HepG2 (cell line): ENCODE measurements around the gene SPAG7. TPM values are rescaled to one million over a fixed set of nuclear protein-coding genes. Genes with fewer than 3 reads are reported as not detected.

Experiments used
- ARNT ChIP-seq: fragments of 450-650 bp; IDR thresholded peaks from 2 replicates; pipeline ENCODE4 v1.6.1; 2017
- CHCHD3 ChIP-seq: sonication (generic); formaldehyde crosslinking; IDR thresholded peaks from 2 replicates; pipeline ENCODE4 v1.8.0; 2022; ENCODE audit warnings: mild to moderate bottlenecking, missing genetic modification reagents, moderate library complexity
- HNRNPL ChIP-seq: fragments of 200-400 bp; formaldehyde crosslinking; IDR thresholded peaks from 2 replicates; pipeline ENCODE4 v1.6.1; 2017; ENCODE audit warnings: mild to moderate bottlenecking, low read depth, low read length
- HOXA5 ChIP-seq: sonication (generic); formaldehyde crosslinking; IDR thresholded peaks from 2 replicates; pipeline ENCODE4 v1.4.0; 2020; ENCODE audit warnings: missing genetic modification reagents
- KDM2A ChIP-seq: sonication (generic); formaldehyde crosslinking; IDR thresholded peaks from 2 replicates; pipeline ENCODE4 v1.4.0; 2020; ENCODE audit warnings: low read depth, missing genetic modification reagents, borderline replicate concordance
- MAF1 ChIP-seq: sonication (generic); formaldehyde crosslinking; IDR thresholded peaks from 2 replicates; pipeline ENCODE4 v1.5.0; 2020; ENCODE audit warnings: missing genetic modification reagents, borderline replicate concordance
- MAZ ChIP-seq, 2 experiments: sonication (generic) in 1 of 2; formaldehyde crosslinking in 1 of 2; IDR thresholded peaks; 2 replicates each; pipeline versions ENCODE4 v1.5.0 to v1.6.1; 2012 to 2020; ENCODE audit warnings: low read depth in 2 of 2, mild to moderate bottlenecking in 2 of 2, borderline replicate concordance in 1 of 2, improper control_type of control experiment in 1 of 2, low read length in 1 of 2, missing genetic modification reagents in 1 of 2, moderate library complexity in 1 of 2
- NR2C2 ChIP-seq: sonication (generic); formaldehyde crosslinking; IDR thresholded peaks from 2 replicates; pipeline ENCODE4 v1.4.0; 2020; ENCODE audit warnings: missing genetic modification reagents, mild to moderate bottlenecking, moderate library complexity, borderline replicate concordance
- PRPF4 ChIP-seq: fragments of 200-400 bp; formaldehyde crosslinking; IDR thresholded peaks from 2 replicates; pipeline ENCODE4 v1.6.1; 2016; ENCODE audit warnings: low read length, low read depth; ENCODE audit not compliant: poor library complexity, severe bottlenecking
- SCMH1 ChIP-seq: sonication (generic); formaldehyde crosslinking; IDR thresholded peaks from 2 replicates; pipeline ENCODE4 v1.9.0; 2021; ENCODE audit warnings: missing genetic modification reagents, mild to moderate bottlenecking, borderline replicate concordance
- ZC3H13 ChIP-seq: sonication (generic); formaldehyde crosslinking; IDR thresholded peaks from 2 replicates; pipeline ENCODE4 v1.8.1; 2023; ENCODE audit warnings: mild to moderate bottlenecking, missing genetic modification reagents, moderate library complexity
- ZFYVE20 ChIP-seq: sonication (generic); formaldehyde crosslinking; IDR thresholded peaks from 2 replicates; pipeline ENCODE4 v1.8.0; 2023; ENCODE audit warnings: low read depth, mild to moderate bottlenecking, moderate library complexity, missing genetic modification reagents, borderline replicate concordance
- ZNF138 ChIP-seq: sonication (generic); formaldehyde crosslinking; IDR thresholded peaks from 2 replicates; pipeline ENCODE4 v1.5.0; 2020; ENCODE audit warnings: mild to moderate bottlenecking, low read depth, missing genetic modification reagents
- ZNF180 ChIP-seq: sonication (generic); formaldehyde crosslinking; IDR thresholded peaks from 2 replicates; pipeline ENCODE4 v1.4.0; 2020; ENCODE audit warnings: low read depth, missing genetic modification reagents, borderline replicate concordance
- ZNF335 ChIP-seq: sonication (generic); formaldehyde crosslinking; IDR thresholded peaks from 2 replicates; pipeline ENCODE4 v1.4.0; 2020; ENCODE audit warnings: missing genetic modification reagents
- ZNF605 ChIP-seq: sonication (generic); formaldehyde crosslinking; IDR thresholded peaks from 2 replicates; pipeline ENCODE4 v1.8.0; 2022; ENCODE audit warnings: mild to moderate bottlenecking, missing genetic modification reagents
- ZNF629 ChIP-seq: sonication (generic); formaldehyde crosslinking; conservative IDR thresholded peaks from 2 replicates; pipeline ENCODE4 v1.5.0; 2020; ENCODE audit warnings: missing genetic modification reagents
- ZNF768 ChIP-seq: sonication (generic); formaldehyde crosslinking; IDR thresholded peaks from 2 replicates; pipeline ENCODE4 v1.4.0; 2020; ENCODE audit warnings: missing genetic modification reagents
- polyA plus RNA-seq, 8 experiments: library from polyadenylated mRNA; depleted of rRNA in 3 of 8; stranded (reverse) in 7 of 8; unstranded in 1 of 8; fragments of >200 nt; fragmentation: Illumina TruSeq in 4 of 8; extraction: Trizol in 4 of 8; gene quantifications; 2 replicates each; pipeline versions ENCODE4 v1.2.1 to v1.2.3, GENCODE V29; 2011 to 2016; ENCODE audit warnings: low read depth in 4 of 8, missing spikeins in 1 of 8, mixed read lengths in 1 of 8; ENCODE audit not compliant: insufficient read depth in 1 of 8
- total RNA-seq, 5 experiments: library from RNA; depleted of rRNA; stranded (reverse); fragments of >200 nt; fragmentation: Illumina TruSeq; extraction: Trizol; gene quantifications; 2 replicates each; pipeline ENCODE4 v1.2.3, GENCODE V29; 2016; ENCODE audit warnings: low read depth in 1 of 5
- TF ChIP-seq, protein P1 (sequence below): sonication (generic); formaldehyde crosslinking; IDR thresholded peaks from 2 replicates; pipeline ENCODE4 v1.4.0; 2020; ENCODE audit warnings: missing genetic modification reagents, borderline replicate concordance
- TF ChIP-seq, protein P2 (sequence below): sonication (generic); formaldehyde crosslinking; IDR thresholded peaks from 2 replicates; pipeline ENCODE4 v1.4.0; 2020; ENCODE audit warnings: missing genetic modification reagents; ENCODE audit errors: not compliant biosample characterization
- TF ChIP-seq, protein P3 (sequence below): sonication (generic); formaldehyde crosslinking; IDR thresholded peaks from 2 replicates; pipeline ENCODE4 v1.4.0; 2020; ENCODE audit warnings: missing genetic modification reagents

Gene SPAG7
- total and polyA plus RNA-seq, 2 of the 13 experiments (the other 11 are each of a cell fraction or from before 2014, with no cell fraction given): 51.0 to 59.0 TPM

DNA sequence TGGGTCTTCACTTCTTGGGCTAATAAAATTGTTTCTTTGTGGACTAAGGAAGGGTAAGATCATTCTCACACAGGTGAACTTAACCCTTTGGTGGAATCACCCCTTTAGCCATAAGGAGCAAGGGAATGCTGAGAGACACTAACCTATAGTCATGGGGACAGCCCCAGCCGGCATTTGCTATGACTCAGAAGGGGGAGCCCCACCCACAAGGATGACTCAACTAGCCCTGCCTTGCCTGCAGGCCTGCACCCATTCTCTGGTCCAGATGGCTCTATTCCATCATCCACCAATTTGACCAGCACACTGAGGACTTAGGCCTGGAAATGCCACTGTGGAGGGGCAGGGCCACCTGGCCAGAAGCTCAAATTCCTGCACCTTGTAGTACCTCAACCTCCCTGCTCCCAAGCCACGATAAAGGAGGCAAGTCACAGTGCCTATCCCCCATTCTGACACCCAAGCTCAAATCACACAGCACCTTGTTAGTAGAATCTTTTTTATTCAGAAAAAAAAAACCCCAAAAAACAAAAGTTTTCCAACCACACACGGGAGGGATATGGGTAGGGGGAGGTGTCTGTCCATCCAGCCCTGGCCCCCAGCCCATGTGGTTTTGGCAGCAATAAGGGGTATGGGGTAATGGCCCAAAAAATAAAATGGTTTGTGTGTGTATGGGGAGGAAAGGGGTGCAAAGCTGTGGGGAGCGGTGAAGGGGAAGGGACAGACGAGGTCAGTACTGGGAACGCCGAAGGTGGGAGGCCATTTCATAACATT, 22.3 kb downstream of the SPAG7 start (continued):
- TF ChIP-seq, protein P1, sequence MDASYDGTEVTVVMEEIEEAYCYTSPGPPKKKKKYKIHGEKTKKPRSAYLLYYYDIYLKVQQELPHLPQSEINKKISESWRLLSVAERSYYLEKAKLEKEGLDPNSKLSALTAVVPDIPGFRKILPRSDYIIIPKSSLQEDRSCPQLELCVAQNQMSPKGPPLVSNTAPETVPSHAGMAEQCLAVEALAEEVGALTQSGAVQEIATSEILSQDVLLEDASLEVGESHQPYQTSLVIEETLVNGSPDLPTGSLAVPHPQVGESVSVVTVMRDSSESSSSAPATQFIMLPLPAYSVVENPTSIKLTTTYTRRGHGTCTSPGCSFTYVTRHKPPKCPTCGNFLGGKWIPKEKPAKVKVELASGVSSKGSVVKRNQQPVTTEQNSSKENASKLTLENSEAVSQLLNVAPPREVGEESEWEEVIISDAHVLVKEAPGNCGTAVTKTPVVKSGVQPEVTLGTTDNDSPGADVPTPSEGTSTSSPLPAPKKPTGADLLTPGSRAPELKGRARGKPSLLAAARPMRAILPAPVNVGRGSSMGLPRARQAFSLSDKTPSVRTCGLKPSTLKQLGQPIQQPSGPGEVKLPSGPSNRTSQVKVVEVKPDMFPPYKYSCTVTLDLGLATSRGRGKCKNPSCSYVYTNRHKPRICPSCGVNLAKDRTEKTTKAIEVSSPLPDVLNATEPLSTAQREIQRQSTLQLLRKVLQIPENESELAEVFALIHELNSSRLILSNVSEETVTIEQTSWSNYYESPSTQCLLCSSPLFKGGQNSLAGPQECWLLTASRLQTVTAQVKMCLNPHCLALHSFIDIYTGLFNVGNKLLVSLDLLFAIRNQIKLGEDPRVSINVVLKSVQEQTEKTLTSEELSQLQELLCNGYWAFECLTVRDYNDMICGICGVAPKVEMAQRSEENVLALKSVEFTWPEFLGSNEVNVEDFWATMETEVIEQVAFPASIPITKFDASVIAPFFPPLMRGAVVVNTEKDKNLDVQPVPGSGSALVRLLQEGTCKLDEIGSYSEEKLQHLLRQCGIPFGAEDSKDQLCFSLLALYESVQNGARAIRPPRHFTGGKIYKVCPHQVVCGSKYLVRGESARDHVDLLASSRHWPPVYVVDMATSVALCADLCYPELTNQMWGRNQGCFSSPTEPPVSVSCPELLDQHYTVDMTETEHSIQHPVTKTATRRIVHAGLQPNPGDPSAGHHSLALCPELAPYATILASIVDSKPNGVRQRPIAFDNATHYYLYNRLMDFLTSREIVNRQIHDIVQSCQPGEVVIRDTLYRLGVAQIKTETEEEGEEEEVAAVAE (CRISPR knock-in tag): 0 out of 2 replicates have a peak, but pooled peaks have one; percentile 18
- TF ChIP-seq ZC3H13 (CRISPR knock-in tag) (no peak), HOXA5 (no peak), ZNF138 (CRISPR knock-in tag) (no peak), CHCHD3 (CRISPR knock-in tag) (0 out of 2 replicates have a peak, but pooled peaks have one; percentile 4), MAZ (IDR thresholded peaks at IDR 0.05; ENCODE audit: borderline replicate concordance, low read depth, low read length) (no peak), MAZ (CRISPR knock-in tag; IDR thresholded peaks at IDR 0.05; ENCODE audit: low read depth) (no peak), SCMH1 (no peak), ZNF180 (CRISPR knock-in tag) (no peak), KDM2A (CRISPR knock-in tag) (0 out of 2 replicates have a peak, but pooled peaks have one; percentile 28), HNRNPL (0 out of 2 replicates have a peak, but pooled peaks have one; percentile 17), NR2C2 (CRISPR knock-in tag) (no peak), ZNF605 (no peak), PRPF4 (no peak), ZFYVE20 (CRISPR knock-in tag) (no peak), ZNF335 (CRISPR knock-in tag) (no peak), ZNF629 (CRISPR knock-in tag) (peak; percentile 85), ZNF768 (CRISPR knock-in tag) (no peak), MAF1 (CRISPR knock-in tag) (no peak), ARNT (no peak)
- TF ChIP-seq, protein P2, sequence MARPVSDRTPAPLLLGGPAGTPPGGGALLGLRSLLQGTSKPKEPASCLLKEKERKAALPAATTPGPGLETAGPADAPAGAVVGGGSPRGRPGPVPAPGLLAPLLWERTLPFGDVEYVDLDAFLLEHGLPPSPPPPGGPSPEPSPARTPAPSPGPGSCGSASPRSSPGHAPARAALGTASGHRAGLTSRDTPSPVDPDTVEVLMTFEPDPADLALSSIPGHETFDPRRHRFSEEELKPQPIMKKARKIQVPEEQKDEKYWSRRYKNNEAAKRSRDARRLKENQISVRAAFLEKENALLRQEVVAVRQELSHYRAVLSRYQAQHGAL (CRISPR knock-in tag): no peak
- TF ChIP-seq, protein P3, sequence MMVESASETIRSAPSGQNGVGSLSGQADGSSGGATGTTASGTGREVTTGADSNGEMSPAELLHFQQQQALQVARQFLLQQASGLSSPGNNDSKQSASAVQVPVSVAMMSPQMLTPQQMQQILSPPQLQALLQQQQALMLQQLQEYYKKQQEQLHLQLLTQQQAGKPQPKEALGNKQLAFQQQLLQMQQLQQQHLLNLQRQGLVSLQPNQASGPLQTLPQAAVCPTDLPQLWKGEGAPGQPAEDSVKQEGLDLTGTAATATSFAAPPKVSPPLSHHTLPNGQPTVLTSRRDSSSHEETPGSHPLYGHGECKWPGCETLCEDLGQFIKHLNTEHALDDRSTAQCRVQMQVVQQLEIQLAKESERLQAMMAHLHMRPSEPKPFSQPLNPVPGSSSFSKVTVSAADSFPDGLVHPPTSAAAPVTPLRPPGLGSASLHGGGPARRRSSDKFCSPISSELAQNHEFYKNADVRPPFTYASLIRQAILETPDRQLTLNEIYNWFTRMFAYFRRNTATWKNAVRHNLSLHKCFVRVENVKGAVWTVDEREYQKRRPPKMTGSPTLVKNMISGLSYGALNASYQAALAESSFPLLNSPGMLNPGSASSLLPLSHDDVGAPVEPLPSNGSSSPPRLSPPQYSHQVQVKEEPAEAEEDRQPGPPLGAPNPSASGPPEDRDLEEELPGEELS (CRISPR knock-in tag): no peak
